Karpas-422 (cell line): ENCODE data around the gene RBBP8. TPM values are rescaled to one million over a fixed set of nuclear protein-coding genes. Genes with fewer than 3 reads are reported as not detected.
"Not testable (repeated sequence)": the region's sequence is repeated elsewhere in the genome, so short reads cannot be mapped to it uniquely, and the experiment has no call there.

Source experiments
- DNase-seq: peaks from one replicate; pipeline ENCODE4 v3.0.0-alpha.2; 2015
- H2AFZ ChIP-seq: fragments of 200-600 bp; sonication (generic); 2 replicates; pipeline ENCODE4 v1.6.1; 2014; ENCODE audit warnings: antibody characterized with exemption, low read length, mixed read lengths
- H3K27ac ChIP-seq: fragments of 200-600 bp; sonication (generic); 2 replicates; pipeline ENCODE4 v1.5.1; 2014; ENCODE audit warnings: mild to moderate bottlenecking, low read length, moderate library complexity
- H3K27me3 ChIP-seq: fragments of 200-600 bp; sonication (generic); 2 replicates; pipeline ENCODE4 v1.6.1; 2014; ENCODE audit warnings: low read length, mixed read lengths
- H3K36me3 ChIP-seq: fragments of 200-600 bp; sonication (generic); 2 replicates; pipeline ENCODE4 v1.6.1; 2014; ENCODE audit warnings: low read length, mixed read lengths; ENCODE audit not compliant: insufficient read depth
- H3K4me1 ChIP-seq: fragments of 200-600 bp; sonication (generic); 2 replicates; pipeline ENCODE4 v1.6.1; 2014; ENCODE audit warnings: mild to moderate bottlenecking, low read length, mixed read lengths
- H3K4me2 ChIP-seq: fragments of 200-600 bp; sonication (generic); 2 replicates; pipeline ENCODE4 v1.6.1; 2014; ENCODE audit warnings: low read length, low read depth, mild to moderate bottlenecking; ENCODE audit not compliant: poor library complexity, severe bottlenecking
- H3K4me3 ChIP-seq: fragments of 200-600 bp; sonication (generic); 2 replicates; pipeline ENCODE4 v1.5.1; 2014; ENCODE audit warnings: mild to moderate bottlenecking, antibody characterized with exemption, low read length, mixed read lengths
- H3K79me2 ChIP-seq: fragments of 200-600 bp; sonication (generic); 2 replicates; pipeline ENCODE4 v1.6.1; 2014; ENCODE audit warnings: mild to moderate bottlenecking, low read length, mixed read lengths
- H3K9ac ChIP-seq: fragments of 200-600 bp; sonication (generic); 2 replicates; pipeline ENCODE4 v1.6.0; 2014; ENCODE audit warnings: low read length
- H3K9me2 ChIP-seq: fragments of 200-600 bp; sonication (generic), shearing (Covaris generic); replicated peaks from 2 replicates; pipeline ENCODE4 v1.6.0; 2014; ENCODE audit warnings: mild to moderate bottlenecking, low read length, moderate library complexity; ENCODE audit not compliant: insufficient read depth
- H3K9me3 ChIP-seq: fragments of 300-700, 200-600 bp; sonication (generic); 2 replicates; pipeline ENCODE4 v1.6.1; 2014; ENCODE audit warnings: low read length, mixed read lengths
- H4K20me1 ChIP-seq: fragments of 200-600 bp; sonication (generic); 2 replicates; pipeline ENCODE4 v1.6.1; 2014; ENCODE audit warnings: mild to moderate bottlenecking, antibody characterized with exemption, low read length, low read depth; ENCODE audit not compliant: insufficient read depth
- total RNA-seq: library from RNA; depleted of rRNA; stranded (reverse); fragments of >200 nt; shearing (Covaris generic); gene quantifications from 2 replicates; pipeline ENCODE4 v1.2.3, GENCODE V29; 2014; ENCODE audit warnings: low replicate concordance

Gene RBBP8
- total RNA-seq, 1 experiment from 2014 or later = 148 TPM

DNA sequence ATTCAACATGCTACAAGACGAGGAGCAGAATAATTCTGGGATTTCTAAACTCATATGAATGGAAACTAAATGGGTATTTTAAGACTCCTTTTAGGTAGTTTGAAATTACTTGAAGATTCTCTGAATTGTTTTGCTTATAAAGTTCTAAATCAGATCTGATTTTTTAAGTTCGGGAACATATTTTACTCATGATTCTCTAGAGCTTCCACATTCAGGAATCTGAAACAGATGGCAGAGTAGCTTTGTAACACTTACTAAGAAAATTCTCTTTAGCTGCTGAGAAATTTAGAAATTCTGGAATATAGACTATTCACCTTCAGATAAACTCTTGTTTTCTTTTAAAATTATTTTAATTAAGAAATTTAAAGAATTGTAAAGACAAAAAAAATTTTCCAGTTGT, 13.7 kb downstream of the RBBP8 start:
- Histone ChIP-seq H3K79me2 (peaks cover 88% of the 10 kb centered on the region), H2AFZ (no peak overlapping the region), H3K36me3 (peaks cover 67% of the 10 kb centered on the region), H3K4me3 (no peak overlapping the region), H3K4me1 (peaks cover 6% of the 10 kb centered on the region; the same call in 1 of the 2 replicates), H3K4me2 (no peak overlapping the region), H3K27me3 (no peaks in the 10 kb centered on the region), H3K9me3 (no peaks in the 10 kb centered on the region), H4K20me1 (no peaks in the 10 kb centered on the region), H3K27ac (no peak overlapping the region), H3K9ac (no peak overlapping the region), H3K9me2 (no peaks in the 10 kb centered on the region)
- no peak for DNase-seq

- H3K27me3 ChIP-seq = no peaks in the 10 kb centered on the region
- no peak overlapping the region for H3K4me2 ChIP-seq
- H3K27ac ChIP-seq = no peak overlapping the region
- no peak overlapping the region for H2AFZ ChIP-seq
- H3K79me2 ChIP-seq = peaks cover 84% of the 10 kb centered on the region
- no peak overlapping the region for H3K4me3 ChIP-seq
- no peak for DNase-seq
- H4K20me1 ChIP-seq = no peaks in the 10 kb centered on the region
- H3K9me2 ChIP-seq = no peaks in the 10 kb centered on the region
- no peak overlapping the region for H3K9ac ChIP-seq
- no peaks in the 10 kb centered on the region for H3K4me1 ChIP-seq
- no peaks in the 10 kb centered on the region for H3K9me3 ChIP-seq
- H3K36me3 ChIP-seq = peaks cover 72% of the 10 kb centered on the region
Observed at GRCh38 chr18:22951823-22952222, 18.7 kb downstream of the RBBP8 start.

DNA sequence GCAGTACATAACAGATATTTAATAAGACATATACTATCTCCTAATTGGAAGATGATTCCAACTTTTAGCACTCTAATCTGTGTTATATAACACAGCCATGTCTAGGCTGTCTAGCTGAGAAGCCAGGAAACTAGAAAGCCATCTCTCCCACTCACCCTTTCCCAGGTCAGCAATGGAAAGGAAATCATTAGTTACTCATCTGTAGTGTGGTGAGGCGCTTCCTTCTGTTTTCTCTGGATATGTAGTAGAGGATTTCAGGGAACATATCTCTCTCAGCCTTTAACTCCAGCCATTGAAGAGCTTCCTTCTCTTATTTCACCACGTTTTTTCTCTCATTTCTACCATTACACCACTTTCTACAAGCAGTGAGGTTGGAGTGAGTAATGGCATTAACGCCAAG, 19.4 kb downstream of the RBBP8 start:
- Histone ChIP-seq H3K27ac (no peak overlapping the region), H3K4me2 (no peak overlapping the region), H3K4me1 (no peaks in the 10 kb centered on the region), H2AFZ (no peak overlapping the region), H3K9ac (no peak overlapping the region), H4K20me1 (no peaks in the 10 kb centered on the region), H3K4me3 (no peak overlapping the region), H3K36me3 (peaks cover 73% of the 10 kb centered on the region), H3K9me2 (no peaks in the 10 kb centered on the region), H3K27me3 (no peaks in the 10 kb centered on the region), H3K79me2 (peaks cover 86% of the 10 kb centered on the region), H3K9me3 (no peaks in the 10 kb centered on the region)
- DNase-seq = no peak

- not testable (repeated sequence) for H3K9me3 ChIP-seq, H3K4me3 ChIP-seq, H3K4me1 ChIP-seq, H3K27ac ChIP-seq, H3K9ac ChIP-seq, H3K9me2 ChIP-seq, H4K20me1 ChIP-seq, DNase-seq, H3K27me3 ChIP-seq, H3K4me2 ChIP-seq, H2AFZ ChIP-seq
- Histone ChIP-seq H3K36me3 (peaks cover 62% of the 10 kb centered on the region), H3K79me2 (peaks cover 90% of the 10 kb centered on the region)
Observed at GRCh38 chr18:22953982-22954381, 20.9 kb downstream of the RBBP8 start.

- H3K79me2 ChIP-seq = peaks cover 88% of the 10 kb centered on the region
- no peak overlapping the region for H3K27ac ChIP-seq
- no peaks in the 10 kb centered on the region for H3K9me2 ChIP-seq
- no peak overlapping the region for H3K4me2 ChIP-seq
- DNase-seq = no peak
- no peak overlapping the region for H3K4me3 ChIP-seq
- no peak overlapping the region for H3K9ac ChIP-seq
- no peaks in the 10 kb centered on the region for H3K4me1 ChIP-seq
- H4K20me1 ChIP-seq = no peaks in the 10 kb centered on the region
- no peaks in the 10 kb centered on the region for H3K9me3 ChIP-seq
- H2AFZ ChIP-seq = no peak overlapping the region
- peaks cover 45% of the 10 kb centered on the region; the same call in 1 of the 2 replicates for H3K36me3 ChIP-seq
- no peaks in the 10 kb centered on the region for H3K27me3 ChIP-seq
Observed at GRCh38 chr18:22956226-22956625, 23.1 kb downstream of the RBBP8 start.

DNA sequence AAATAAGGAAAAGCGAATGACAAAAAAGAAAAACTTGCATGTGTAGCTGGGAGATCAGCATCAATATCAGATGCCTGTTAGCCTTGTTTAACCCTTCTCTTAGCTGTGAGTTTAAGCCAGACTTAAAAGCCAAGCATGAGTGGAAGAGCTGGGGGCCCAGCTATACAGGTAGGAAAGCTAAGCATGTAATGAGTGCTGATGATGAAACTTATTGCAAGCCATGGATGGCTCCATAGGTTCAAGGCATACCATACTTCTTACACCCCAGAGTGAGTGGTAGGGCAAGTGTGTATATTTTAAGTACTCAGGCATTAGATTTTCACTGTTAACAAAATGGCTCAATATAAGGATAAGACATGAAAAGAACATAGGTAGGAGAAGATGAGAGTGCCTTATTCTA, 28.0 kb downstream of the RBBP8 start:
- Histone ChIP-seq H3K27ac (no peak overlapping the region), H3K79me2 (peaks cover 93% of the 10 kb centered on the region), H3K4me2 (no peak overlapping the region), H2AFZ (no peak overlapping the region), H3K9me3 (no peaks in the 10 kb centered on the region), H3K36me3 (peaks cover 33% of the 10 kb centered on the region; the same call in 1 of the 2 replicates), H4K20me1 (no peaks in the 10 kb centered on the region), H3K9me2 (no peaks in the 10 kb centered on the region), H3K27me3 (no peaks in the 10 kb centered on the region), H3K4me1 (no peaks in the 10 kb centered on the region), H3K9ac (no peak overlapping the region), H3K4me3 (no peak overlapping the region)
- DNase-seq = no peak

GRCh38 chr18:22962004-22962403, 28.9 kb downstream of the RBBP8 start:
- no peak for DNase-seq
- no peaks in the 10 kb centered on the region for H3K9me2 ChIP-seq
- no peak overlapping the region for H2AFZ ChIP-seq
- no peak overlapping the region for H3K9ac ChIP-seq
- H3K27me3 ChIP-seq = no peaks in the 10 kb centered on the region
- H3K4me1 ChIP-seq = no peaks in the 10 kb centered on the region
- no peak overlapping the region for H3K4me3 ChIP-seq
- H3K27ac ChIP-seq = no peak overlapping the region
- H3K36me3 ChIP-seq = peaks cover 29% of the 10 kb centered on the region; the same call in 1 of the 2 replicates
- no peaks in the 10 kb centered on the region for H3K9me3 ChIP-seq
- H3K4me2 ChIP-seq = no peak overlapping the region
- no peaks in the 10 kb centered on the region for H4K20me1 ChIP-seq
- peaks cover 94% of the 10 kb centered on the region for H3K79me2 ChIP-seq

DNA sequence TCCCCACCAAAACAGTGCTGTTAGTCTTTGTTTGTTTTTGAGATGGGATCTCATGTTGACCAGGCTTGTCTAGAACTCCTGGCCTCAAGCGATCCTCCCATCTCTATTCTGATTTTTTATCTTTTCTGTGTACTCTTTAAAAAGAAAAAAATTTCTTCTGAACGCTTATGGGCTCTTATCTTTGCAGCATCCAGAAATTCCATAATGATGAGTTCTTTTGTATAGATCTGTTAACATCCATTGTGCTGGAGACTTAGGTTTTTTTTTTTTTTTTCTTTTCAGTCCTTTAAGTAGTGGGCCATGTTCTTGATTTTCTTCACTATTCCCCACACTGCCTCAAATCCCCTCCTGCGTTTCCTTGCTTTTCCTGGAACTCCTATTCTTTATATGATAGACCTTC, 31.0 kb downstream of the RBBP8 start:
- H3K4me3 ChIP-seq = no peak overlapping the region
- H4K20me1 ChIP-seq = no peaks in the 10 kb centered on the region
- H3K27me3 ChIP-seq = no peaks in the 10 kb centered on the region
- no peak overlapping the region for H3K9ac ChIP-seq
- H3K36me3 ChIP-seq = peaks cover 31% of the 10 kb centered on the region; the same call in 1 of the 2 replicates
- no peak overlapping the region for H3K4me2 ChIP-seq
- H3K4me1 ChIP-seq = no peaks in the 10 kb centered on the region
- DNase-seq = no peak
- H3K9me3 ChIP-seq = no peaks in the 10 kb centered on the region
- no peak overlapping the region for H2AFZ ChIP-seq
- H3K27ac ChIP-seq = no peak overlapping the region
- peaks cover 90% of the 10 kb centered on the region for H3K79me2 ChIP-seq
- H3K9me2 ChIP-seq = no peaks in the 10 kb centered on the region

- no peaks in the 10 kb centered on the region for H3K9me3 ChIP-seq
- H2AFZ ChIP-seq = no peak overlapping the region
- DNase-seq = no peak
- H3K36me3 ChIP-seq = peaks cover 34% of the 10 kb centered on the region; the same call in 1 of the 2 replicates
- no peak overlapping the region for H3K27ac ChIP-seq
- H3K9ac ChIP-seq = no peak overlapping the region
- H3K4me1 ChIP-seq = no peaks in the 10 kb centered on the region
- no peaks in the 10 kb centered on the region for H4K20me1 ChIP-seq
- H3K4me3 ChIP-seq = no peak overlapping the region
- no peaks in the 10 kb centered on the region for H3K27me3 ChIP-seq
- peaks cover 90% of the 10 kb centered on the region for H3K79me2 ChIP-seq
- H3K4me2 ChIP-seq = no peak overlapping the region
- H3K9me2 ChIP-seq = no peaks in the 10 kb centered on the region
Observed at GRCh38 chr18:22964722-22965121, 31.6 kb downstream of the RBBP8 start.
